ENCODE data around the gene PIP5K1A. TPM values are rescaled to one million over a fixed set of nuclear protein-coding genes. Genes with fewer than 3 reads are reported as not detected.
A peak's percentile ranks its signal among the peaks of the same experiment; 100 is the strongest.
"Not testable (repeated sequence)": the region's sequence is repeated elsewhere in the genome, so short reads cannot be mapped to it uniquely, and the experiment has no call there.

PIP5K1A gene
- total RNA-seq, 1 donor from 2014 or later = 97.7 TPM

DNA sequence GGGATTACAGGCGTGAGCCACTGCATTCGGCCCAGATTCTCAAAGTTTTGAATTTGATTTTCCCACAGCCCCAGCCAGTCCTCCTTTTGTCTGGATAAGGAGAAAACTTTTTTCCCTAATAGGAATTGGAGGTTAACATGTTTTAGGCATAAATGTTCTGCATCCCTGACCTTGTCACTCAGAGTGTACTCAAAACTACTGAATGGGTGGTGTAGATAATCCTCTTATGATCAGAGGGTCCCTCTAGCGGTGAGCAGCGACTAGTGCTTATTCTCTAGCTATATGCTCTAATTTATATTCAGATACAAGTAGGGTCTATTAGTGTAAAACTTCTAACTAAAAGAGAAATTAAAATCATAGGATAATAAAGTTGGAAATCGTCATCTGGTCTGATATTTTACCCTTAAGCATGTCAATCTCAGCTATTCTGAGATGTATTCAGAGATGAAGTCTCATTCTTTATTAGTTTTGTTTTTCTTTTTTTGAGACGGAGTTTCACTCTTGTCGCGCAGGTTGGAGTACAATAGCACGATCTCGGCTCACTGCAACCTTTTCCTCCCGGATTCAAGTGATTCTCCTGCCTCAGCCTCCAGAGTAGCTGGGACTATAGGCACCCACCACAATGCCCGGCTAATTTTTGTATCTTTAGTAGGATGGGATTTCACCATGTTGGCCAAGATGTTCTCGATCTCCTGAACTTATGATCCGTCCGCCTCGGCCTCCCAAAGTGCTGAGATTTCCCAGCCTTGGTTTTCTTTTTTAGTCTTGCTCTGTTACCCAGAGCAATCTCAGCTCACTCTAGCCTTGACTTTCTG lies 53.5 kb downstream of the PIP5K1A start:
- H3K27me3 Mint-ChIP-seq = no peaks in the 10 kb centered on the region
- peaks cover 15% of the 10 kb centered on the region for H3K4me1 Mint-ChIP-seq
- H3K27ac Mint-ChIP-seq = no peak overlapping the region
- peaks cover 37% of the 10 kb centered on the region for H3K36me3 Mint-ChIP-seq (ENCODE audit: low read depth)
- DNase-seq = peak; percentile 88
- H3K4me3 Mint-ChIP-seq = no peak overlapping the region
- intact Hi-C loops (cut with micrococcal nuclease) = loop anchor here (1.0 kb wide), 1 partner anchor 52 kb away; no protein-coding TSS in a partner anchor
- no peaks in the 10 kb centered on the region for H3K9me3 Mint-ChIP-seq

- Mint-ChIP-seq H3K36me3 (ENCODE audit: low read depth) (peaks cover 19% of the 10 kb centered on the region), H3K27ac (peak within 1 kb of the TSS; percentile 94), H3K9me3 (no peaks in the 10 kb centered on the region), H3K4me3 (peak within 1 kb of the TSS; percentile 90), H3K4me1 (peaks cover 25% of the 10 kb centered on the region), H3K27me3 (no peaks in the 10 kb centered on the region)
- peak; percentile 98 for DNase-seq
- intact Hi-C loops (cut with micrococcal nuclease) = loop anchor here (1.0 to 2.0 kb wide), 4 partner anchors 27 to 184 kb away; partner anchors contain the start of genes GABPB2, PIP5K1A and VPS72
Measured at GRCh38 chr1:151254217-151255213, 56.2 kb downstream of the PIP5K1A start, which contains the start of gene PSMD4. PSMD4 (plus strand) TSS chr1:151254734; CDS start chr1:151254783, 49 bp downstream.

GRCh38 chr1:151255381-151255780 lies 57.0 kb downstream of the PIP5K1A start:
- no peak for DNase-seq
- Mint-ChIP-seq H3K4me3 (peak overlapping the region; percentile 90), H3K4me1 (peaks cover 25% of the 10 kb centered on the region), H3K27ac (peak overlapping the region; percentile 94), H3K27me3 (no peaks in the 10 kb centered on the region), H3K9me3 (no peaks in the 10 kb centered on the region), H3K36me3 (ENCODE audit: low read depth) (peaks cover 17% of the 10 kb centered on the region)
- intact Hi-C loops (cut with micrococcal nuclease) = loop anchor here (2.0 kb wide), 1 partner anchor 185 kb away; the partner anchor contains the start of gene GABPB2

DNA sequence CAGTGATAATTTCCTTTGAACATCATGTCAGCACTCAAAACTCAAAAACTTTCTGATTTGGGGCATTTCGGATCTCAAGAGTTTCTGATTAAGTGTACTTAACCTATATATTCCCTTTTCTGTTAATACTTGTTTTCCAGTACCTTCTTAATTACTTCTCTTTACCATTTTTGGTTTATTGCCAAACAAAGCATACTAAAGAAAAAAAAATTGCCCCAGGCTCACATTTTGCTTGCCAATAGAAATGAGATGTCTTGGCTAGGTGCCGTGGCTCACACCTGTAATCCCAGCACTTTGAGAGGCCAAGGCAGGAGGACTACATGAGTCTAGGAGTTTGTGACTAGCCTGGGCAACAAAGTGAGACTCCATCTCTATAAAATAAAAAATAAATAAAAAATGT lies 61.0 kb downstream of the PIP5K1A start:
- DNase-seq = no peak
- Mint-ChIP-seq H3K4me3 (no peak overlapping the region), H3K36me3 (ENCODE audit: low read depth) (peaks cover 27% of the 10 kb centered on the region), H3K27ac (no peak overlapping the region), H3K27me3 (no peaks in the 10 kb centered on the region), H3K4me1 (peaks cover 23% of the 10 kb centered on the region), H3K9me3 (no peaks in the 10 kb centered on the region)
- intact Hi-C loops (cut with micrococcal nuclease) = no loop called here

DNA sequence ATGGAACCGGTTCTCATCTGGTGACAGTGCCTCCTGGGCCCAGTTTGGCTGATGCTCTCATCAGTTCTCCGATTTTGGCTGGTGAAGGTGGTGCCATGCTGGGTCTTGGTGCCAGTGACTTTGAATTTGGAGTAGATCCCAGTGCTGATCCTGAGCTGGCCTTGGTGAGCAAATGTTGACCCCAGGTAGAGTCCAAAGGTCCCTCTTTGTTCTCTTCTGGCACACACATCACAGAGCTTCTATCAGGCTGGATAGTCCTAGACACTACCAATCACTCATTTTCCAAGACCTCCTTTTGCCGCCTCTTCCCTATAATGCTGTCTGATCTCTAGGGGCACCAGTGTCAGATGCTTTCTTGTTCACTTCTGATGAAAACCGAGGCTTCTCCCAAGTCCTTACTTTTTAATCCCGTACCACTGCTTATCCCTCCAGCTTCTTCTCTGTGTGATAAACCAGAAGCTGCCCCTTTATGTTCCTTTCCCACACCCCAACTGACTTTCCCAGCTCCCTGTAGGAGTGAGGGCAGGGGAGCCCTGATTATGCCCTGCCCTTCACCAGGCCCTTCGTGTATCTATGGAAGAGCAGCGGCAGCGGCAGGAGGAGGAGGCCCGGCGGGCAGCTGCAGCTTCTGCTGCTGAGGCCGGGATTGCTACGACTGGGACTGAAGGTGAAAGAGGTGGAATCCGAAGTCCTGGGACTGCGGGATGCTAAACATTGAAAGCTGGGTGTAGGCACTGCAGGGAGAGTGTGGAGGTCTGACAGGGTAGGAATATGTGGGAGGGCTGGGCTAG lies 67.3 kb downstream of the PIP5K1A start:
- no peaks in the 10 kb centered on the region for H3K27me3 Mint-ChIP-seq
- intact Hi-C loops (cut with micrococcal nuclease) = no loop called here
- H3K4me1 Mint-ChIP-seq = no peaks in the 10 kb centered on the region
- peaks cover 47% of the 10 kb centered on the region for H3K36me3 Mint-ChIP-seq (ENCODE audit: low read depth)
- no peaks in the 10 kb centered on the region for H3K9me3 Mint-ChIP-seq
- no peak for DNase-seq
- H3K4me3 Mint-ChIP-seq = no peak overlapping the region
- no peak overlapping the region for H3K27ac Mint-ChIP-seq

DNA sequence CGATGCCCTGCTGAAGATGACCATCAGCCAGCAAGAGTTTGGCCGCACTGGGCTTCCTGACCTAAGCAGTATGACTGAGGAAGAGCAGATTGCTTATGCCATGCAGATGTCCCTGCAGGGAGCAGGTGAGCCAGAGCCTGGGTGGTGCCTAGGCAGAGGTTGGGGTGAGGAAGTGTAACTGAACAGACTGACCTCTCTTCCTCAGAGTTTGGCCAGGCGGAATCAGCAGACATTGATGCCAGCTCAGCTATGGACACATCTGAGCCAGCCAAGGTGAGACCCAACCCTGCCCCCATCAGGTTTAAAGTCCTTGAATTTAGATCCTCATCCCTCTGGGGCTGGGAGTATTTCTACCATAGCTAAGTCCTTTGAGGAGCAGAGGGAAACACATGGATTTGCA lies 68.0 kb downstream of the PIP5K1A start:
- intact Hi-C loops (cut with micrococcal nuclease) = no loop called here
- Mint-ChIP-seq H3K4me3 (no peak overlapping the region), H3K4me1 (no peaks in the 10 kb centered on the region), H3K27ac (no peak overlapping the region), H3K9me3 (no peaks in the 10 kb centered on the region), H3K27me3 (no peaks in the 10 kb centered on the region), H3K36me3 (ENCODE audit: low read depth) (peaks cover 49% of the 10 kb centered on the region)
- no peak for DNase-seq

GRCh38 chr1:151266821-151267220 lies 68.5 kb downstream of the PIP5K1A start:
- no peak overlapping the region for H3K4me3 Mint-ChIP-seq
- no peaks in the 10 kb centered on the region for H3K4me1 Mint-ChIP-seq
- H3K27me3 Mint-ChIP-seq = no peaks in the 10 kb centered on the region
- no peak overlapping the region for H3K27ac Mint-ChIP-seq
- intact Hi-C loops (cut with micrococcal nuclease) = no loop called here
- no peak for DNase-seq
- peaks cover 54% of the 10 kb centered on the region for H3K36me3 Mint-ChIP-seq (ENCODE audit: low read depth)
- no peaks in the 10 kb centered on the region for H3K9me3 Mint-ChIP-seq

GRCh38 chr1:151267760-151268159 lies 69.4 kb downstream of the PIP5K1A start:
- no peak for DNase-seq
- no peaks in the 10 kb centered on the region for H3K4me1 Mint-ChIP-seq
- peaks cover 52% of the 10 kb centered on the region for H3K36me3 Mint-ChIP-seq (ENCODE audit: low read depth)
- H3K4me3 Mint-ChIP-seq = no peak overlapping the region
- no peaks in the 10 kb centered on the region for H3K27me3 Mint-ChIP-seq
- peak overlapping the region; percentile 57 for H3K27ac Mint-ChIP-seq
- intact Hi-C loops (cut with micrococcal nuclease) = no loop called here
- H3K9me3 Mint-ChIP-seq = no peaks in the 10 kb centered on the region

DNA sequence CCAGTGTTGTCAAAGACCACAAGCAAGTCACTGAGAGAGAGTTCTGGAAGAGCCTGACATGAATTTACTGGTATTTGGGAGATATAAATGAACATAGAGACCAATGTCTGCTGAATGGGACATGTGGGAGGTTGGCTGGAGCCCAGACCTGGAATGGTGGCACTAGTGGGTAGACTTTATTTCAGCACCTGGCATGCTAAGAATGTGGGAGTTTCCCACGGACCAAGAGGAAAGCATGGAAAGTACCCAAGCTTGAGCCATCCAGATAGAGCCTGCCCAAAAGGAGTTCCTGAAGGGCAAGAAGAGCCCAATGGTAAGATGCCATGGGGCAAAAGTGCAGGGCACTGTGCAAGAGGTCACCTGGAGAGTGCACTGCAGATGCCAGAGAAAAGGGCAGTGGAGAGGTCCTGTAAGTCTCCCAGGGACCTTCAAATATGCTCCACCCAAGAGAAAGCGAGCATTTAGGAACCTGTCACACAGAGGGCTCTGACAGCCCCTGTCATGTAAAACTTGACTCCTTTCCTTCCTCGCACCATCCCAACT lies 75.6 kb downstream of the PIP5K1A start:
- no peaks in the 10 kb centered on the region for H3K9me3 Mint-ChIP-seq
- H3K4me1 Mint-ChIP-seq = peaks cover 16% of the 10 kb centered on the region
- no peak overlapping the region for H3K4me3 Mint-ChIP-seq
- H3K27ac Mint-ChIP-seq = no peak overlapping the region
- peaks cover 17% of the 10 kb centered on the region for H3K36me3 Mint-ChIP-seq (ENCODE audit: low read depth)
- intact Hi-C loops (cut with micrococcal nuclease) = no loop called here
- no peak for DNase-seq
- no peaks in the 10 kb centered on the region for H3K27me3 Mint-ChIP-seq

GRCh38 chr1:151275341-151275740 lies 77.0 kb downstream of the PIP5K1A start:
- H3K36me3 Mint-ChIP-seq (ENCODE audit: low read depth) = peaks cover 13% of the 10 kb centered on the region
- H3K9me3 Mint-ChIP-seq; DNase-seq; H3K27me3 Mint-ChIP-seq; H3K27ac Mint-ChIP-seq; intact Hi-C loops (cut with micrococcal nuclease); H3K4me3 Mint-ChIP-seq: not testable (repeated sequence)
- peaks cover 16% of the 10 kb centered on the region for H3K4me1 Mint-ChIP-seq

GRCh38 chr1:151277249-151277648 lies 78.9 kb downstream of the PIP5K1A start:
- Mint-ChIP-seq H3K9me3 (no peaks in the 10 kb centered on the region), H3K27me3 (no peaks in the 10 kb centered on the region), H3K4me3 (peak overlapping the region; percentile 22), H3K27ac (peak overlapping the region; percentile 80), H3K36me3 (ENCODE audit: low read depth) (peaks cover 5% of the 10 kb centered on the region), H3K4me1 (peaks cover 17% of the 10 kb centered on the region)
- intact Hi-C loops (cut with micrococcal nuclease) = no loop called here
- DNase-seq = no peak

DNA sequence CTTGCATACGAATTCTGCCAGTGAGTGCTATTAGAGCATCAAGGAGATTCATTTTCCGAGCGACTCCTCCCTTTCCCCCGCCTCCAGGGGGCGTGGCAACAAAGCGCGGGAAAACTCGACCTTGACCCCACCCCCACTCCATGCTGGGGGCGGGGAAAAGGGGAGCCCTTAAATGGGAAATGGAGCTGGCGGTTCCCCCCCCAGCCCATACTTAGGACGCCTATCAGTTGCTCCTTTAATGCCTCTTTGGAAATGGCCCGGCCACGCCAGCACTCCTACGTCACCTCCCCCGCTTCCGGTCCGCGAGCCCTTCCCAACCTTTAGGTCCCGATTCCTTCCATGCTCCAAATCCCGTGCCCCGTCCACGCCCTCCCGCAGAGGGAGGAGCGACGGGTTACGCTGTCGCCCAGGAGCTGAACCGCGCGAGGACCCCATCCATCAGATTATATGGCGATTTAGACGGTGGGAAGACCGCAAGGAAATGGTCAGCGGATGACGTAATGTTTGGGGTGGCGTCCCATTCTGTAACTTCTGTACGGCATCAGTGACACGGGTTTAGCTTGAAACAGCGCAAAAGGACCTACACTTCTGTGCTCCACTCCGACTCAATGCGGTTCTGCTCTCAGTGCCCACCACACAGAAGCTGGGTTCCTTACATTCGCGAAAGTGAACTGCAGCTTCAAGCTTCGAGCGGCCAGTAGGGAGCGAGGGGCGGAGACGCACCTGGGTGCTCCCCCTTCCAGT lies 83.0 kb downstream of the PIP5K1A start:
- peaks cover 34% of the 10 kb centered on the region for H3K4me1 Mint-ChIP-seq
- no peaks in the 10 kb centered on the region for H3K27me3 Mint-ChIP-seq
- peak overlapping the region; percentile 100 for H3K27ac Mint-ChIP-seq
- peak; percentile 99 for DNase-seq
- H3K36me3 Mint-ChIP-seq (ENCODE audit: low read depth) = peaks cover 4% of the 10 kb centered on the region
- no peaks in the 10 kb centered on the region for H3K9me3 Mint-ChIP-seq
- H3K4me3 Mint-ChIP-seq = peak overlapping the region; percentile 99
- intact Hi-C loops (cut with micrococcal nuclease) = loop anchor here (1.0 to 5.0 kb wide), 6 partner anchors 27 to 654 kb away; partner anchors contain the start of genes ENSA, PI4KB, PSMD4 and RFX5
